Activated CD4-positive, alpha-beta T cell treated with anti-CD3 and anti-CD28 coated beads, Interleukin-2, amount 50 U/mL, for 48 hours (primary cell): ENCODE data around the gene C4orf17.
A peak's percentile ranks its signal among the peaks of the same experiment; 100 is the strongest.

ENCODE experiments used
- DNase-seq, 2 experiments: peaks; one replicate each; pipeline ENCODE4 v3.0.0-alpha.2; 2020

C4orf17 gene

GRCh38 chr4:99540277-99540939 is 29.6 kb downstream of the C4orf17 start:
- DNase-seq, result no peak

GRCh38 chr4:99552872-99553271 is 42.1 kb downstream of the C4orf17 start:
- DNase-seq, result no peak

DNA sequence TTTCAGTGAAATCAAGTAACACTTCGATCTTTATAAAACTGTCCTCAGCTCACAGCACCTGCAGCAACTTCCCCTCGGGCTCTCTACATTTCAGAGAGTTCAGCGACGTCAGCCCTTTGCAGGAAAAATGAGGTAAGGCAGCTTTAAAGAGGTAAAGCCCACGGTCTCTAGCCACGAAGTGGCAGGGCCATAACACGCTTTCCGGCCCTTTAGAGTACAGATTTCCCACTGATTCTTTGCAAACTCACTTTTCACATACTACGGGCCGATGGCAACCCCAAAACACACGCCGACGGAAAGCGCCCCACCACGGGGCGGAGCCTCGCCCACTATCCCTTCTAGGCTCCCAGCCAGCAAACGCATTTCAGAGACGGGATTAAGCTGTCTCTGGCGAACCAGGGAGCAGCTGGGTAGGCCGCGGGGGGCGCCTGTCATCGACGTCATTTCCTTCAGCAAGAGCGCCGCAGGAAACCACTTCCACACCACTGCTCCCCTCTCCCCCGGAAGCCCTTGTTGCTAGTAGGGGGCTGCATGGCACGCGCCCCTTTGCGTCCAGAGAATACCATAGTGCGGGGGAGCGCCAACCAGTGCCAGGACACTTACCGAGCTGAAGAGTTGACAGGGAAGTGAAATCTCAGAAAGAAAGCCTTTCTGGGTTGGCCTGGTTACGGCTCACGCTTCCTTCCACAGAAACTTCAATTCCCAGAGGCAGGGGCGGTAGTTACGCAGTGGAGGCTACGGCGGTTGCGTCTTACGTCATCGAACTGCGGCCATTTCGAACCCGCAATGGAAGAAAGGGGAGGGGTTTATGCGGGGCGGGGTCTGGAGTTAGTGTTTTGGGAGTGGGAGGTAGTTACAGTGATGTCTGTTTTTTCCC is 52.7 kb downstream of the C4orf17 start, which contains the start of gene TRMT10A:
TSS of gene TRMT10A (minus strand) at position 730 of the 877 bp plus-strand sequence. CDS start 4,701 bp downstream, outside the sequence.
- DNase-seq, result peak; percentile 95 to 97

- DNase-seq, result no peak
These were observed 54.1 kb downstream of the C4orf17 start for GRCh38 chr4:99564921-99565320.

- DNase-seq, result no peak
These were observed 61.1 kb downstream of the C4orf17 start for GRCh38 chr4:99571883-99572282.

- no peak for DNase-seq
These were observed 61.9 kb downstream of the C4orf17 start for GRCh38 chr4:99572527-99573240.

DNA sequence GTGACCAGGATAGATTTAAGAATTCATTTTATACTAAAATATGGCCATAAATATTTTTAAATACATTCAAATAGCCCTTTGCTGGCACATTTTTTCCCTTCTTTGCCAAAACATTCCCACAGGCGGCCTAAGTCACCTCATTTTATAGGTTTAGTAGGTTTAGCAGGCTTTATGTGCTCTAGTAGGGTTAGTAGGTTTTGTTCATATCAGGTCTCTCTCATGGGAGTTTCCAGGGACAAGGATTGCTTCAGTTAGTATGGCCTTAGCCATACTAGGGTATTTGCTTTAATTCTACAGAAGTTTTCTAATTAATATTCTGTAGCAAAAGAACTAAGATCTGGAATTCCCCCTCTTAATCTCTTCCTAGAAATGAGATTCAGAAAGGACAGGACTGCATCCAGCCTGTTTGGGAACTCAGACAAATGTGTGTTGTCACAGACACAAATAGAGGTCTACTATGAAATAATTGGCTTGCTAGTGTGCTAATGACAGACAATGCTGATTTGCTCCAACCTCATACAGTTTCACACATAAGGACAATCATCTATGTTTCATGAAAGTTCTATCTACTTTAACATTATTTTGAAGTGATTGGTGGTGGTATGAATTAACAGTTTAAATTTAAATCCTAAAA is 63.0 kb downstream of the C4orf17 start:
- DNase-seq, result no peak

GRCh38 chr4:99574530-99575324 is 63.9 kb downstream of the C4orf17 start, which contains the start of gene MTTP:
MTTP (plus strand) TSS chr4:99574824; CDS start chr4:99574910, 86 bp downstream.
- no peak for DNase-seq

GRCh38 chr4:99578714-99579113 is 67.9 kb downstream of the C4orf17 start:
- no peak for DNase-seq

DNA sequence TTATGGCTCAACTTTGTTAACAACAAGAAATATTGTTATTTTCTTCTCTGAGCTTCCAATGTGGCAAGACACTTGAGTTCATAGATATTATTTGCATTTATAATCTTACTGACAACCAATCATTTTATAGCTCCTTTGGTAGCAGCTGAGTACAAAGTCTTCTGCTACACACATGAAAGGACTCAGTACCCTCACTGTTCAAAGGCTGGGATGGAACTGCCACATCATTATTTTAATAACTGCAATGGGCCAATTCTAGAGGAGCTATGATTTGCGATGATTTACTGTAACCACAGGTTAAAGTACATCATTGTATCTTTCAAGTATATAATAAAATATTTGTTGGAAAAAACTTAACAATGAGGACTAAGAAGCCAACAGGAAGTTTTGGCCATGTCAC is 74.7 kb downstream of the C4orf17 start:
- no peak for DNase-seq

- no peak for DNase-seq
These were observed 75.5 kb downstream of the C4orf17 start for GRCh38 chr4:99586322-99586721.

GRCh38 chr4:99586797-99587196 is 76.0 kb downstream of the C4orf17 start:
- no peak for DNase-seq

DNA sequence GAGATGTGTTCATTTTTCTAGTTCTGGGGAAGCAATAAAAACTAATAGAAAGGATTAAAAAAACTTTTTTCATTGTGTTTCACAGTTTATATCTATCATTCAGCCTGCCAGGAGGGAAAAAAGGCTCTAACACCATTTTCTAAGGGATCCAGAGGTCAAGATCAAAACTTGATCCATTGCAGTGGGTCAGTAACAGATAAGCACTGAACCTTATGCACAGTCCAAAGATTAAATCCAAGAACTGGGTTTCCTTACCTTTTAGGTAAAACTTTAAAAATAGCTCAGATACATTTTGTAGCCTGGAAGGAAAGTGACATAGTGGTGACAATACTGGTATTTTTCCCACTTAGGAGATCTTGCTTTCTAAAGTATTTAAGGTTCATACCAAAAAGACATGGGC is 76.5 kb downstream of the C4orf17 start:
- DNase-seq, result no peak

GRCh38 chr4:99587803-99588202 is 77.0 kb downstream of the C4orf17 start:
- no peak for DNase-seq

- no peak for DNase-seq
These were observed 80.9 kb downstream of the C4orf17 start for GRCh38 chr4:99591757-99592156.
